Calu3 (cell line): ENCODE results near the gene OR5C1. TPM values are rescaled to one million over a fixed set of nuclear protein-coding genes. Genes with fewer than 3 reads are reported as not detected.
A peak's percentile ranks its signal among the peaks of the same experiment; 100 is the strongest.
"Not testable (repeated sequence)": the region's sequence is repeated elsewhere in the genome, so short reads cannot be mapped to it uniquely, and the experiment has no call there.

Experiments used
- BruUV-seq: library from RNA; stranded (reverse); fragments of 400-500 nt; replicated peaks from 2 replicates; lab custom pipeline; 2021; lab: Mats Ljungman, UMichigan
- CTCF ChIA-PET: fragments of 300-600 bp; sonication (Branson Sonifier 250); formaldehyde crosslinking; loops from one replicate; lab custom pipeline; 2022; ENCODE audit warnings: antibody characterized with exemption; lab: Charles Lee
- DNase-seq: peaks from one replicate; pipeline ENCODE4 v3.0.0; 2022
- H3K27ac Mint-ChIP-seq: one replicate; pipeline ENCODE4 v1.8.0; 2022; ENCODE audit warnings: mixed read lengths; ENCODE audit not compliant: unreplicated experiment
- H3K27me3 Mint-ChIP-seq: one replicate; pipeline ENCODE4 v1.8.0; 2022; ENCODE audit warnings: mixed read lengths; ENCODE audit not compliant: unreplicated experiment
- H3K36me3 Mint-ChIP-seq: one replicate; pipeline ENCODE4 v1.8.0; 2022; ENCODE audit warnings: mild to moderate bottlenecking, moderate library complexity, mixed read lengths; ENCODE audit not compliant: insufficient read depth, unreplicated experiment
- H3K4me1 Mint-ChIP-seq: one replicate; pipeline ENCODE4 v1.8.0; 2022; ENCODE audit warnings: mild to moderate bottlenecking, low read depth, mixed read lengths; ENCODE audit not compliant: unreplicated experiment
- H3K4me3 Mint-ChIP-seq: one replicate; pipeline ENCODE4 v1.8.0; 2022; ENCODE audit warnings: mild to moderate bottlenecking, low read depth, moderate library complexity, mixed read lengths; ENCODE audit not compliant: unreplicated experiment
- H3K9me3 Mint-ChIP-seq: one replicate; pipeline ENCODE4 v1.8.0; 2022; ENCODE audit warnings: low read depth, mixed read lengths; ENCODE audit not compliant: unreplicated experiment
- intact Hi-C: fragments of 100-400 bp; cut with micrococcal nuclease; formaldehyde crosslinking; loops from one replicate; pipeline ENCODE4 v1.10.0; 2022; ENCODE audit not compliant: unreplicated experiment
- total RNA-seq: library from RNA; stranded (reverse); gene quantifications from 2 replicates; pipeline ENCODE4 v1.2.3, GENCODE V29; 2022
- TF ChIP-seq, protein P1 (sequence below): fragments of 200-600 bp; IDR thresholded peaks from one replicate; pipeline ENCODE4 v1.8.0; 2022; ENCODE audit warnings: antibody characterized with exemption; ENCODE audit not compliant: unreplicated experiment

Gene OR5C1
- total RNA-seq, 1 experiment from 2014 or later: not detected

DNA sequence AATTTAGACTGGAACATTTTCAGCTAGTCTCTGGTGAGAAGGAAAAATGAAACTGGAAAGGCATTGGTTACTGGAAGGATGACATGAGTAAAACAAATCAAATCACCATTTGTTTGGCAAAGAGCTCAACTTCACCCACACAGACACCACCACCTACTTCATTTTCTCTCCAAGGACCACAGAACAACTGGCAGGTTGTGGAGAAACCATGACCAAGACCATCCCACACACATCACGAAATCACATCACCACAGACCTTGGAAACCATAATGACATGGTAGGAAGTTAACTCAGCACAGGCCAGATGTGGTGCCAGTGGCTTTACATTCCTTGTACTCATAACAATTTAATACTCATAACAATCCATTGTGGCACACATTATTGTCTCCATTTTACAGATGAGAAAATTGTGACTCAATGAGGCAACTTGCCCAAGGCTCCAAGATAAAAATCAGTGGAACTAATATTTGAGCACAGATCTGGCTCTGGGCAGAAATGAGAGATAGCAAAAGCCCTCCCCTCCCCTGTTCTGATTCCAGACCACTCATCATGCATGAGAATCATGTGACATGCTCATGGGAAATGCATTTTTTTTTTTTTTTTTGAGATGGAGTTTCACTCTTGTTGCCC is 18.7 kb downstream of the OR5C1 start:
- TF ChIP-seq, protein P1, sequence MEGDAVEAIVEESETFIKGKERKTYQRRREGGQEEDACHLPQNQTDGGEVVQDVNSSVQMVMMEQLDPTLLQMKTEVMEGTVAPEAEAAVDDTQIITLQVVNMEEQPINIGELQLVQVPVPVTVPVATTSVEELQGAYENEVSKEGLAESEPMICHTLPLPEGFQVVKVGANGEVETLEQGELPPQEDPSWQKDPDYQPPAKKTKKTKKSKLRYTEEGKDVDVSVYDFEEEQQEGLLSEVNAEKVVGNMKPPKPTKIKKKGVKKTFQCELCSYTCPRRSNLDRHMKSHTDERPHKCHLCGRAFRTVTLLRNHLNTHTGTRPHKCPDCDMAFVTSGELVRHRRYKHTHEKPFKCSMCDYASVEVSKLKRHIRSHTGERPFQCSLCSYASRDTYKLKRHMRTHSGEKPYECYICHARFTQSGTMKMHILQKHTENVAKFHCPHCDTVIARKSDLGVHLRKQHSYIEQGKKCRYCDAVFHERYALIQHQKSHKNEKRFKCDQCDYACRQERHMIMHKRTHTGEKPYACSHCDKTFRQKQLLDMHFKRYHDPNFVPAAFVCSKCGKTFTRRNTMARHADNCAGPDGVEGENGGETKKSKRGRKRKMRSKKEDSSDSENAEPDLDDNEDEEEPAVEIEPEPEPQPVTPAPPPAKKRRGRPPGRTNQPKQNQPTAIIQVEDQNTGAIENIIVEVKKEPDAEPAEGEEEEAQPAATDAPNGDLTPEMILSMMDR: no peak
- Mint-ChIP-seq H3K9me3 (no peaks in the 10 kb centered on the region), H3K4me3 (no peak overlapping the region), H3K27me3 (peaks cover 13% of the 10 kb centered on the region), H3K4me1 (no peaks in the 10 kb centered on the region), H3K27ac (no peak overlapping the region), H3K36me3 (peaks cover 5% of the 10 kb centered on the region)
- no peak for DNase-seq
- intact Hi-C loops: no loop called here
- CTCF ChIA-PET: no interaction called here
- no TSS peak for BruUV-seq

DNA sequence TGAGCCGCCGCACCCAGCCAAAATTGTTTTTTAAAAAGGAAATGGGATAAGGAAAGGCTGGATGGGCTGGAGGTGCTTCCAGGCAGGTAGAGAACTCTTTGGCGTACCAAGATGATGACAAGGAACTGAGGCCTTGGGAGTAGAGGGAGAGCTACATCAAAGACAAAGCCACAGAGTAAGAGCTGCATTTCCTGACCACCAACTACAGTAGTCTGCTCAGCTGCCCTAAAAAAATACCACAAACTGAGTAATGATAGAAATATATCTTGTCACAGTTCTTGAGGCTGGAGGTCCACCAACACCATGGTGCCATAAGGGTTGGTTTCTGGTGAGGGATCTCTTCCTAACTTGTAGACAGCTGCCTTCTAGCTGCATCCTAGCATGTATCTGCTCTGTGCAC is 19.4 kb downstream of the OR5C1 start:
- Mint-ChIP-seq H3K9me3 (no peaks in the 10 kb centered on the region), H3K36me3 (peaks cover 5% of the 10 kb centered on the region), H3K27ac (no peak overlapping the region), H3K4me3 (no peak overlapping the region), H3K27me3 (peaks cover 13% of the 10 kb centered on the region), H3K4me1 (no peaks in the 10 kb centered on the region)
- DNase-seq: no peak
- TF ChIP-seq, protein P1: no peak
- BruUV-seq: no TSS peak
- intact Hi-C loops: no loop called here
- CTCF ChIA-PET: no interaction called here

DNA sequence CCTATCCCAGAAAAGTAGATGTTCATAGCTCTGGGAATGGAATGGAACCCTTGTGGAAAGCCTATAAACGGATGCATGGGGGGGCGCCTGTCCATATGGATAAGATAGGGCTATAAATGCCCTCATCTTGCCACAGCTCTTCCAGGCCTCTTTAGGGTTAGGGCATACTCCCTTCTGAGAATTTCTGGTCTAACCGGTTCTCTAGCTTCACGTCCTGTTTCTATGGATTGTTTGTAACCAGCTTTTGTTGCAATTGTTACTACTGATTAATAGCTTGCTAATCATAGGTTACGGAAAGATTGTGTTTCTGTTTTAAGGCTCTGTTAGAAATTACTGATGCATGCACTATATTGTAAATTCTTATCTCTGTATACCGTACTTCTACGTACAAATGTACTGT is 20.5 kb downstream of the OR5C1 start:
- H3K36me3 Mint-ChIP-seq, DNase-seq, BruUV-seq, H3K4me1 Mint-ChIP-seq, H3K4me3 Mint-ChIP-seq, H3K9me3 Mint-ChIP-seq, intact Hi-C loops: not testable (repeated sequence)
- peak overlapping the region; percentile 61 for H3K27ac Mint-ChIP-seq
- CTCF ChIA-PET: interaction anchor here (1.0 kb wide), 1 partner anchor 311 kb away, joined by 4 read pairs; no protein-coding TSS in a partner anchor
- H3K27me3 Mint-ChIP-seq: peaks cover 13% of the 10 kb centered on the region

DNA sequence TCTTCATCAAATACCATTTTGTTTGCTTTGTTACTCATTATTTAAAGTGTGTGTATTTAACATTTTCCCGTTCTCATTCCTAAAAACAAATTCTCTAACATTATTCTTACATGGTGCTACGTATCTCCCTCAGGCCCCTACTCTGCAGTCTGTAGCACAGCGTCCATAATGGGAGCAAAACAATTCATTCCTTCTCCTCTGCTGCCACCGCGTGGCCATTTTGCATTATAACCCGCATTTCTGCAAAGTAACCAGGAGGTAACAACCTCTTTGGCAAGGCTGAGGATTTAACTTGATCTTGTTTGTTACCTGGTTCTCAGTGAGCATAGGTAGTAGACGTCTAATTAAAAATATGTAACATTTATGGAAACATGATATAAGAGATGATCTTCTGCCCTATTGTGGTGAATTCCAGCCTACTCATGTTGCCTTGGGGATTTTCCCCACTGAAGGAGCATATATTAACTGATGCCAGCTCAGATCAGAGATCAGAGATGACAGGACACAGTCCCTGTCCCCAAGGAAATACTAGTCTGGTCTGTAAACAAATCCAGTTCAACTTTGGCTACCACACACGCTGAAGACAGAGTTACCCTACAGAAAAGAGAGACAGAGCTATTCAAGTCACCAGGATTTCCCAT is 21.7 kb downstream of the OR5C1 start:
- CTCF ChIA-PET: interaction anchor here (1.2 kb wide), 1 partner anchor 346 kb away, joined by 3 read pairs; no protein-coding TSS in a partner anchor

More for the DNA sequence above, 21.7 kb downstream of the OR5C1 start:
- intact Hi-C loops: loop anchor here (1.0 kb wide), 2 partner anchors 345 to 711 kb away; no protein-coding TSS in a partner anchor
- no peaks in the 10 kb centered on the region for H3K4me1 Mint-ChIP-seq
- H3K36me3 Mint-ChIP-seq: peaks cover 5% of the 10 kb centered on the region
- BruUV-seq: no TSS peak
- DNase-seq: peak; percentile 59
- no peak overlapping the region for H3K4me3 Mint-ChIP-seq
- no peaks in the 10 kb centered on the region for H3K9me3 Mint-ChIP-seq
- H3K27ac Mint-ChIP-seq: no peak overlapping the region
- H3K27me3 Mint-ChIP-seq: peaks cover 7% of the 10 kb centered on the region
- TF ChIP-seq, protein P1: peak; percentile 63
